ENCODE measurements around the gene MYO18B. TPM values are rescaled to one million over a fixed set of nuclear protein-coding genes. Genes with fewer than 3 reads are reported as not detected.

MYO18B gene
- total RNA-seq, 1 donor from 2014 or later, result 0.07 TPM

DNA sequence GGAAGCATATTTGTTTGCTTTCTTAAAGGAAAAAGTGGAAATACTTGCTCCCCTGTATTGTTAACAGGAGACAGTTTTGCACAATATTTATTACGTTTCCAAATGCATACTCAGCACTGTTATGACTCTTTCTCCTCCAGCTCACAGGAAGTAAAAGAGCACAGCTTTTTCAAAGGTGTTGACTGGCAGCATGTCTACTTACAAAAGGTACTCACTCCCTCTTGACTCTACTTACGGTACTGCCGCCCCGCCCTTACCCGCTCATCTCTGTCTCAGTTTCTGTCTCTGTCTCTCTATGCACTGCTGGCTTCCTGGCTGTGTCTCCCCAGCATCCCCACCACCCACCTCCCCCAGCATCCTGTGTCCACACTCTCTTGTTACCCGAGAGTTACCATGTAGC lies 32.2 kb upstream of the MYO18B start:
- H3K4me3 Mint-ChIP-seq (ENCODE audit: unreplicated experiment), result no peak overlapping the region
- Histone ChIP-seq H3K27ac (ENCODE audit: low read depth, low read length) (no peak overlapping the region), H3K9ac (ENCODE audit: low read length) (no peak overlapping the region), H3K4me2 (ENCODE audit: low read length) (no peak overlapping the region), H3K4me1 (ENCODE audit: insufficient read depth, low read length) (no peaks in the 10 kb centered on the region), H4K20me1 (ENCODE audit: insufficient read depth, low read length) (no peaks in the 10 kb centered on the region), H3K9me3 (ENCODE audit: insufficient read depth, low read depth, low read length) (no peaks in the 10 kb centered on the region), H3K36me3 (ENCODE audit: insufficient read depth, low read length) (no peaks in the 10 kb centered on the region), H3K27me3 (ENCODE audit: insufficient read depth, low read length) (no peaks in the 10 kb centered on the region), H3K79me2 (ENCODE audit: insufficient read depth, low read length) (no peaks in the 10 kb centered on the region), H2AFZ (ENCODE audit: low read depth, low read length) (no peak overlapping the region), H3K4me3 (ENCODE audit: insufficient read depth, low read depth, low read length) (no peak overlapping the region)
- no peaks in the 10 kb centered on the region for H3K9me3 Mint-ChIP-seq (ENCODE audit: unreplicated experiment)
- no peaks in the 10 kb centered on the region for H3K27me3 Mint-ChIP-seq (ENCODE audit: low read depth, unreplicated experiment)
- peaks cover 3% of the 10 kb centered on the region for H3K36me3 Mint-ChIP-seq (ENCODE audit: low read depth, unreplicated experiment)
- no peak for DNase-seq (ENCODE audit: low read depth)
- FAIRE-seq, result no peak
- peaks cover 12% of the 10 kb centered on the region for H3K4me1 Mint-ChIP-seq (ENCODE audit: low read depth, unreplicated experiment)
- H3K27ac Mint-ChIP-seq (ENCODE audit: unreplicated experiment), result no peak overlapping the region
- TF ChIP-seq EZH2 (IDR thresholded peaks at IDR 0.05; ENCODE audit: insufficient read depth, low read length), result no peak
- TF ChIP-seq, protein P1, sequence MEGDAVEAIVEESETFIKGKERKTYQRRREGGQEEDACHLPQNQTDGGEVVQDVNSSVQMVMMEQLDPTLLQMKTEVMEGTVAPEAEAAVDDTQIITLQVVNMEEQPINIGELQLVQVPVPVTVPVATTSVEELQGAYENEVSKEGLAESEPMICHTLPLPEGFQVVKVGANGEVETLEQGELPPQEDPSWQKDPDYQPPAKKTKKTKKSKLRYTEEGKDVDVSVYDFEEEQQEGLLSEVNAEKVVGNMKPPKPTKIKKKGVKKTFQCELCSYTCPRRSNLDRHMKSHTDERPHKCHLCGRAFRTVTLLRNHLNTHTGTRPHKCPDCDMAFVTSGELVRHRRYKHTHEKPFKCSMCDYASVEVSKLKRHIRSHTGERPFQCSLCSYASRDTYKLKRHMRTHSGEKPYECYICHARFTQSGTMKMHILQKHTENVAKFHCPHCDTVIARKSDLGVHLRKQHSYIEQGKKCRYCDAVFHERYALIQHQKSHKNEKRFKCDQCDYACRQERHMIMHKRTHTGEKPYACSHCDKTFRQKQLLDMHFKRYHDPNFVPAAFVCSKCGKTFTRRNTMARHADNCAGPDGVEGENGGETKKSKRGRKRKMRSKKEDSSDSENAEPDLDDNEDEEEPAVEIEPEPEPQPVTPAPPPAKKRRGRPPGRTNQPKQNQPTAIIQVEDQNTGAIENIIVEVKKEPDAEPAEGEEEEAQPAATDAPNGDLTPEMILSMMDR (IDR thresholded peaks at IDR 0.05; ENCODE audit: insufficient read depth, low read depth, low read length), result no peak

DNA sequence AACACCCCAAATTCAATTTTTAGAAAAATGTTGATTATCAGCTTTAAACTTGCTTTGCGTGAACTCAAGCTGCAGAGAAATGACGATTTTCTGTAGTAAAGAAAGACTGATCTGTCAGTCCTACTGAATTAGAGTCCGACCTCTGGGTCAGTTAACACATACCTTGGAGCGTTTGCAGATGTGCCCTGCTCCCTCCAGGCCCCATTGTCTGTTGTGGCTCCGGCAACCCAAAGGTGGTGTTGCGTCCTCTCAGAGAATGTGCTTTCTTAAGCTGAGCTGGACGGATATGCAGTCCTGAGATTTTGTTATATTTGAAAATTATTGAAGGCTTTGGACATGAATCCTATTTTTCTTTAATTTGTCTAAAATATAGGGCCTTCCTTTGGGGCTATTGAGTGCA lies 31.5 kb upstream of the MYO18B start:
- no peaks in the 10 kb centered on the region for H3K4me1 ChIP-seq (ENCODE audit: insufficient read depth, low read length)
- no peaks in the 10 kb centered on the region for H3K9me3 ChIP-seq (ENCODE audit: insufficient read depth, low read depth, low read length)
- no peak for DNase-seq (ENCODE audit: low read depth)
- FAIRE-seq, result no peak
- H4K20me1 ChIP-seq (ENCODE audit: insufficient read depth, low read length), result no peaks in the 10 kb centered on the region
- H3K4me2 ChIP-seq (ENCODE audit: low read length), result no peak overlapping the region
- H2AFZ ChIP-seq (ENCODE audit: low read depth, low read length), result no peak overlapping the region
- no peak overlapping the region for H3K4me3 ChIP-seq (ENCODE audit: insufficient read depth, low read depth, low read length)
- no peak overlapping the region for H3K9ac ChIP-seq (ENCODE audit: low read length)
- no peaks in the 10 kb centered on the region for H3K27me3 ChIP-seq (ENCODE audit: insufficient read depth, low read length)
- no peaks in the 10 kb centered on the region for H3K9me3 Mint-ChIP-seq (ENCODE audit: unreplicated experiment)
- no peak for TF ChIP-seq EZH2 (IDR thresholded peaks at IDR 0.05; ENCODE audit: insufficient read depth, low read length)
- TF ChIP-seq, protein P1 (IDR thresholded peaks at IDR 0.05; ENCODE audit: insufficient read depth, low read depth, low read length), result no peak
- no peak overlapping the region for H3K4me3 Mint-ChIP-seq (ENCODE audit: unreplicated experiment)
- H3K4me1 Mint-ChIP-seq (ENCODE audit: low read depth, unreplicated experiment), result peaks cover 12% of the 10 kb centered on the region
- H3K79me2 ChIP-seq (ENCODE audit: insufficient read depth, low read length), result no peaks in the 10 kb centered on the region
- no peaks in the 10 kb centered on the region for H3K27me3 Mint-ChIP-seq (ENCODE audit: low read depth, unreplicated experiment)
- no peak overlapping the region for H3K27ac Mint-ChIP-seq (ENCODE audit: unreplicated experiment)
- H3K27ac ChIP-seq (ENCODE audit: low read depth, low read length), result no peak overlapping the region
- no peaks in the 10 kb centered on the region for H3K36me3 ChIP-seq (ENCODE audit: insufficient read depth, low read length)
- H3K36me3 Mint-ChIP-seq (ENCODE audit: low read depth, unreplicated experiment), result peaks cover 3% of the 10 kb centered on the region

DNA sequence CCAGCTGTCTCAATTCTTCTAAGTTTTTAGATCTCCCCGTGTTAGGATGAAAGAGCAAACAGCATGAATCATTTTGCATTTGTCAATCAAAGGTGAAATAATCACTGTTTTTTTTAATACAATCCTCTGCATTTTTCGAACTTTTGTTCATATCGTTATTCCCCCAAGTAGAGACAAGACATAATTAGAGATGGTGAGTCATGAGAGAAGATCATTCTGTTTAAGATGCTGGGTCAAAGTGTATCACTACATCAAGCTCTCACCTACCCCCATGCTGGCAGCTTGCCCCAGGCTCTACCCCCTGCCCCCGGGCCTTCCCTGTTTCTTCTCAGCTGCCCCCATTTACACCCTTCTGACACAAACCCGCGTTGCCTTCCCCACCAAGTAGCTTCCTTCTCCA lies 30.5 kb upstream of the MYO18B start:
- Histone ChIP-seq H3K79me2 (ENCODE audit: insufficient read depth, low read length) (no peaks in the 10 kb centered on the region), H3K9ac (ENCODE audit: low read length) (no peak overlapping the region), H2AFZ (ENCODE audit: low read depth, low read length) (no peak overlapping the region), H4K20me1 (ENCODE audit: insufficient read depth, low read length) (no peaks in the 10 kb centered on the region), H3K4me1 (ENCODE audit: insufficient read depth, low read length) (no peaks in the 10 kb centered on the region), H3K4me3 (ENCODE audit: insufficient read depth, low read depth, low read length) (no peak overlapping the region), H3K36me3 (ENCODE audit: insufficient read depth, low read length) (no peaks in the 10 kb centered on the region), H3K27me3 (ENCODE audit: insufficient read depth, low read length) (no peaks in the 10 kb centered on the region), H3K9me3 (ENCODE audit: insufficient read depth, low read depth, low read length) (no peaks in the 10 kb centered on the region), H3K27ac (ENCODE audit: low read depth, low read length) (no peak overlapping the region), H3K4me2 (ENCODE audit: low read length) (no peak overlapping the region)
- FAIRE-seq, result no peak
- Mint-ChIP-seq H3K27ac (ENCODE audit: unreplicated experiment) (no peak overlapping the region), H3K4me3 (ENCODE audit: unreplicated experiment) (no peak overlapping the region), H3K4me1 (ENCODE audit: low read depth, unreplicated experiment) (peaks cover 12% of the 10 kb centered on the region), H3K36me3 (ENCODE audit: low read depth, unreplicated experiment) (peaks cover 3% of the 10 kb centered on the region), H3K27me3 (ENCODE audit: low read depth, unreplicated experiment) (no peaks in the 10 kb centered on the region), H3K9me3 (ENCODE audit: unreplicated experiment) (no peaks in the 10 kb centered on the region)
- TF ChIP-seq, protein P1 (IDR thresholded peaks at IDR 0.05; ENCODE audit: insufficient read depth, low read depth, low read length), result no peak
- DNase-seq (ENCODE audit: low read depth), result no peak

Measured in astrocyte (in vitro differentiated cells and primary cell).